ENCODE results near the gene TMC7. TPM values are rescaled to one million over a fixed set of nuclear protein-coding genes. Genes with fewer than 3 reads are reported as not detected.

The TMC7 gene
- total and polyA plus RNA-seq, 2 of the 8 experiments (the other 6 are each of a cell fraction or from before 2014, with no cell fraction given), result 2.3 to 2.6 TPM

GRCh38 chr16:19088341-19088916 is 104.7 kb downstream of the TMC7 start:
- 87% methylated on average over 5 of the region's 5 CpGs; no CpG with 5 or more reads in 1 of the 2 experiments for WGBS, 2 experiments (ENCODE audit: extremely low coverage in 1 of 2, insufficient coverage in 1 of 2, insufficient read length in 1 of 2, insufficient replicate concordance in 2 of 2, low coverage in 1 of 2, low lambda C conversion rate in 2 of 2, missing lambda C conversion rate in 1 of 2)
- Histone ChIP-seq H3K23ac (ENCODE audit: insufficient read length) (no peak overlapping the region), H3K79me1 (ENCODE audit: low read depth, low read length) (no peaks in the 10 kb centered on the region), H3K9me3 (ENCODE audit: insufficient read depth in 2 of 2, low read depth in 1 of 2, low read length in 1 of 2) (no peaks in the 10 kb centered on the region), H2BK20ac (ENCODE audit: low read length) (no peak overlapping the region), H3K4ac (replicated peaks; ENCODE audit: insufficient read length, low read depth, low read length) (no peak overlapping the region), H4K20me1 (replicated peaks in 1 of 2; ENCODE audit: control insufficient read depth in 1 of 2, insufficient read depth in 2 of 2, low read length in 2 of 2) (no peaks in the 10 kb centered on the region), H3K4me1 (replicated peaks in 1 of 4; ENCODE audit: control insufficient read depth in 3 of 4, insufficient read depth in 4 of 4, low read length in 3 of 4) (no peaks in the 10 kb centered on the region; a peak in 1 of 7 replicates), H2BK12ac (ENCODE audit: low read depth, low read length) (no peak overlapping the region), H3K4me3 (ENCODE audit: extremely low read depth in 1 of 4, insufficient read depth in 2 of 4, low read depth in 3 of 4, low read length in 4 of 4) (no peak overlapping the region), H3K23me2 (ENCODE audit: low read depth, low read length) (no peaks in the 10 kb centered on the region; the same call in 1 of the 2 replicates), H4K8ac (ENCODE audit: extremely low read depth, insufficient read depth, low read length) (no peak overlapping the region), H4K91ac (replicated peaks; ENCODE audit: insufficient read length, low read length) (no peak overlapping the region), H3K27me3 (replicated peaks in 1 of 4; ENCODE audit: control insufficient read depth in 3 of 4, extremely low read depth in 1 of 4, insufficient read depth in 3 of 4, low read length in 3 of 4) (peaks cover 0 to 10% (median 7%) of the 10 kb centered on the region in 4 experiments; a peak in 5 of 7 replicates), H3K79me2 (ENCODE audit: control insufficient read depth in 1 of 2, insufficient read depth in 2 of 2, low read length in 2 of 2) (no peaks in the 10 kb centered on the region), H3K9ac (replicated peaks in 1 of 4; ENCODE audit: extremely low read depth in 1 of 4, low read depth in 3 of 4, low read length in 3 of 4) (no peak overlapping the region), H3K36me3 (ENCODE audit: control insufficient read depth in 2 of 4, insufficient read depth in 4 of 4, low read length in 3 of 4) (no peaks in the 10 kb centered on the region), H2BK15ac (ENCODE audit: low read length) (no peak overlapping the region), H3K56ac (replicated peaks; ENCODE audit: insufficient read length, low read depth, low read length) (no peak overlapping the region), H2AK5ac (ENCODE audit: low read depth, low read length) (no peak overlapping the region), H3K4me2 (ENCODE audit: insufficient read depth in 1 of 2, low read depth in 2 of 2, low read length in 2 of 2) (no peak overlapping the region), H4K5ac (ENCODE audit: insufficient read length, low read depth, low read length) (no peak overlapping the region), H2BK5ac (ENCODE audit: low read depth, low read length) (no peak overlapping the region), H3K18ac (ENCODE audit: extremely low read depth, low read length) (no peak overlapping the region), H3K27ac (ENCODE audit: low read depth, low read length) (no peak overlapping the region), H2AFZ (ENCODE audit: low read length) (no peak overlapping the region), H2BK120ac (replicated peaks; ENCODE audit: low read depth, low read length) (no peak overlapping the region), H3K14ac (ENCODE audit: insufficient read length) (no peak overlapping the region)
- FAIRE-seq, result no peak
- ChIA-PET POLR2A (ENCODE audit: partially characterized antibody) (no interaction called here), CTCF (ENCODE audit: partially characterized antibody) (interaction anchor here (1.0 to 1.5 kb wide), 3 partner anchors 17 to 110 kb away, joined by 3 to 5 read pairs (median 4); no protein-coding TSS in a partner anchor)
- DNase-seq (ENCODE audit: low read depth in 1 of 2, low spot score in 2 of 2), result no peak
- no peak for TF ChIP-seq TCF12 (IDR thresholded peaks at IDR 0.05; ENCODE audit: low read depth, low read length)
- no peak for TF ChIP-seq EGR1 (IDR thresholded peaks at IDR 0.05; ENCODE audit: borderline replicate concordance, low read depth, low read length)
- no peak for TF ChIP-seq SIRT6 (IDR thresholded peaks at IDR 0.05; ENCODE audit: low read length)
- no peak for TF ChIP-seq SP1 (IDR thresholded peaks at IDR 0.05; ENCODE audit: low read depth, low read length)
- no peak for TF ChIP-seq GABPA (IDR thresholded peaks at IDR 0.05; ENCODE audit: borderline replicate concordance, insufficient read depth, low read length)
- no peak for TF ChIP-seq EP300 (IDR thresholded peaks at IDR 0.05; ENCODE audit: borderline replicate concordance in 1 of 2, low read depth in 2 of 2, low read length in 2 of 2)
- no peak for TF ChIP-seq TEAD4 (IDR thresholded peaks at IDR 0.05; ENCODE audit: low read depth, low read length)
- TF ChIP-seq MAFK (IDR thresholded peaks at IDR 0.05; ENCODE audit: low read depth, low read length), result no peak
- TF ChIP-seq POLR2A (IDR thresholded peaks at IDR 0.05; ENCODE audit: control extremely low read depth in 1 of 2, low read depth in 2 of 2, low read length in 2 of 2), result no peak
- TF ChIP-seq POLR2AphosphoS5 (IDR thresholded peaks at IDR 0.05; ENCODE audit: low read depth, low read length), result no peak
- TF ChIP-seq JUN (IDR thresholded peaks at IDR 0.05; ENCODE audit: low read depth, low read length), result no peak
- no peak for TF ChIP-seq RAD21 (IDR thresholded peaks at IDR 0.05 in 1 of 2, conservative IDR thresholded peaks at IDR 0.05 in 1 of 2; ENCODE audit: low read depth in 2 of 2, low read length in 2 of 2)
- no peak for TF ChIP-seq KDM5A (IDR thresholded peaks at IDR 0.05; ENCODE audit: low read length)

All from H1 (cell line).